Fibroblast of lung (primary cell): ENCODE measurements around the gene IGFBPL1.

ENCODE experiments used
- EZH2 ChIP-seq: IDR thresholded peaks from 2 replicates; pipeline ENCODE4 v1.5.1; 2012; ENCODE audit warnings: low read length, control low read depth, mild to moderate bottlenecking; ENCODE audit errors: missing control alignments
- TF ChIP-seq, protein P1 (sequence below), 2 donors: IDR thresholded peaks in 1 of 2; conservative IDR thresholded peaks in 1 of 2; 1 replicate in 1 of 2; 2 replicates in 1 of 2; pipeline ENCODE4 v1.5.1; 2011 to 2012; ENCODE audit warnings: low read length in 2 of 2, control low read depth in 1 of 2, inconsistent platforms in 1 of 2, low read depth in 1 of 2, mild to moderate bottlenecking in 1 of 2

DNA sequence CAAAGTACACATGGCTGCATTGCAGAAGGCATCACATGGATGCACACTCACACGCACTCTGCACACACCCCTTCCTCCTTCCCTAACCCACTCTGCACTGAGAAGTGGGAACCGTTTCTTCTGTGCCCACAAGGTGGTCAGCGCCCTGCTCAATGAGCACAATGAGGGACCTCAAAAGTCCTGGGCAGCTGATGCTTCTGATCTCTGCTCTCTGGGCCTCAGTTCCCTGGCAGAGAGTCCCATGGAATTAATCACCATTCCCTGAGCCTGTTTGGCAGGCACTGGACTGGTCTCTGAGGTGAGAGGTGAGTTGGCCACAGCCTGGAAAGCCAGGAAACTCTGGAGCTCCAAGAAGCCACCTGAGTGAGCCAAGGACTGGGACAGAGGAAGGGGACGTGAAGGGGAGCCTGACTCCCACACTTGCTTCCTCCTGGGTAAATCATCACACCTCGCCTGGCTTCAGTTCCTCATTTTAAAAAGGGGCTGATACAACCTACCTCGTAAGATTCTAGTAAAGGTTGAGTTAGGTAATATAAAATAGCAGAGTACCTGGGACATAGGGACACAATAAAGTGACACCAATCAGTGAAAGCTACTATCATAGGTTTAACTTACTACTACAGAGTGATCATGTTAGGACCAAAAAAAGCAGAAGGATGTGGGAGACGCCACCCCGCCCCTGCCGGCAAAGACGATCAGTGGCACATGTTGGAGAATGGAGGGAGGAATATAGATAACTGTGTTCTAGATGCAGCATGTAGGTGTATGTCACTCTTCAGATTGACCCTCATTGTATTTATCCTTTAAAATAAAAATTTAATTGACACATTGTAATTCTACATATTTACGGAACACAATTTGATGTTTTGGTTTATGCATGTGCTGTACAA, 21.1 kb upstream of the IGFBPL1 start:
- no peak for TF ChIP-seq EZH2
- TF ChIP-seq, protein P1, sequence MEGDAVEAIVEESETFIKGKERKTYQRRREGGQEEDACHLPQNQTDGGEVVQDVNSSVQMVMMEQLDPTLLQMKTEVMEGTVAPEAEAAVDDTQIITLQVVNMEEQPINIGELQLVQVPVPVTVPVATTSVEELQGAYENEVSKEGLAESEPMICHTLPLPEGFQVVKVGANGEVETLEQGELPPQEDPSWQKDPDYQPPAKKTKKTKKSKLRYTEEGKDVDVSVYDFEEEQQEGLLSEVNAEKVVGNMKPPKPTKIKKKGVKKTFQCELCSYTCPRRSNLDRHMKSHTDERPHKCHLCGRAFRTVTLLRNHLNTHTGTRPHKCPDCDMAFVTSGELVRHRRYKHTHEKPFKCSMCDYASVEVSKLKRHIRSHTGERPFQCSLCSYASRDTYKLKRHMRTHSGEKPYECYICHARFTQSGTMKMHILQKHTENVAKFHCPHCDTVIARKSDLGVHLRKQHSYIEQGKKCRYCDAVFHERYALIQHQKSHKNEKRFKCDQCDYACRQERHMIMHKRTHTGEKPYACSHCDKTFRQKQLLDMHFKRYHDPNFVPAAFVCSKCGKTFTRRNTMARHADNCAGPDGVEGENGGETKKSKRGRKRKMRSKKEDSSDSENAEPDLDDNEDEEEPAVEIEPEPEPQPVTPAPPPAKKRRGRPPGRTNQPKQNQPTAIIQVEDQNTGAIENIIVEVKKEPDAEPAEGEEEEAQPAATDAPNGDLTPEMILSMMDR (conservative IDR thresholded peaks at IDR 0.05 in 1 of 2, IDR thresholded peaks at IDR 0.05 in 1 of 2; ENCODE audit: low read depth in 1 of 2, low read length in 2 of 2), result no peak
